ENCODE results near the gene PADI1.

DNA sequence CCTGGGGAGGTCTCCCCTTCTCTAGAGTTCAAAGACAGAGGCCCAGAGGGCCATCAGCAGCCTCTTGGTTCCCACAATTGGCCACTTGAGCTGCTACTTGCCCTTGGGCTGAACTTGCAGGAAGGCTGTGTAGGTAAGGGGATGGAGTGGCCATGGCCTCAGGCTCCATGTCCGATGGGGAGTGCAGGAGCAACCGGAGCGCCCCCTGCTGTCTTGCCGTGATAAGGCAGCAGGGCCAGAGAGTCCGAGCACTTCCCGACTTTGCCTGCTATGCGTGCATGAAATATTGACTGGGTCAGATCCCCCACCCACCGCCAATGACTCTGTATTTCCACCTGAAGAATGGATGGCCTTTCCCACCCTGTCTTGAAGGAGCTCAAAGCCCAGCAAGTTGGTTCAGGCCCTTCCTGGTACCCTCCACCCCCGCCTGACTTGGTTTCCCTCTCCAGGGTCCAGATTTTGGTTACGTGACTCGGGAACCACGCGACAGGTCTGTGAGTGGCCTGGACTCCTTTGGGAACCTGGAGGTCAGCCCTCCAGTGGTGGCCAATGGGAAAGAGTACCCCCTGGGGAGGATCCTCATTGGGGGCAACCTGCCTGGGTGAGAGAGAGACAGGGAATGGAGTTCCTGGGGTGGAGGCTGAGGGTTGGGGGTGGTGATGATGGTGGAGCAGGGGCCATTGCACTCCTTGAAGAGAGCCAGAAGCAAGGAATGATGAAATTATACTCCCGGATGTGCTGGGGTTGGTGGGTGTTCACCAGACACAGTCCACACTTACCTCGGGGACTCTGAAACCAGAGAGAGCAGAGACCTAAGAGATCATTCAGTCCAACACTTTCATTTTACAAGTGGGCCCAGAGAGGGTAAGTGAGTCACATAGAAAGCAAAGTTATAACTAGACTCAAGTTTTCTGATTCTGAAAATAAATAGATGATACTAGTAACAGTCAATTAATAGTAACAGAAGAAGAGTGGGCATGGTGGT, 69.5 kb downstream of the PADI1 start:
- TF ChIP-seq, protein P1, sequence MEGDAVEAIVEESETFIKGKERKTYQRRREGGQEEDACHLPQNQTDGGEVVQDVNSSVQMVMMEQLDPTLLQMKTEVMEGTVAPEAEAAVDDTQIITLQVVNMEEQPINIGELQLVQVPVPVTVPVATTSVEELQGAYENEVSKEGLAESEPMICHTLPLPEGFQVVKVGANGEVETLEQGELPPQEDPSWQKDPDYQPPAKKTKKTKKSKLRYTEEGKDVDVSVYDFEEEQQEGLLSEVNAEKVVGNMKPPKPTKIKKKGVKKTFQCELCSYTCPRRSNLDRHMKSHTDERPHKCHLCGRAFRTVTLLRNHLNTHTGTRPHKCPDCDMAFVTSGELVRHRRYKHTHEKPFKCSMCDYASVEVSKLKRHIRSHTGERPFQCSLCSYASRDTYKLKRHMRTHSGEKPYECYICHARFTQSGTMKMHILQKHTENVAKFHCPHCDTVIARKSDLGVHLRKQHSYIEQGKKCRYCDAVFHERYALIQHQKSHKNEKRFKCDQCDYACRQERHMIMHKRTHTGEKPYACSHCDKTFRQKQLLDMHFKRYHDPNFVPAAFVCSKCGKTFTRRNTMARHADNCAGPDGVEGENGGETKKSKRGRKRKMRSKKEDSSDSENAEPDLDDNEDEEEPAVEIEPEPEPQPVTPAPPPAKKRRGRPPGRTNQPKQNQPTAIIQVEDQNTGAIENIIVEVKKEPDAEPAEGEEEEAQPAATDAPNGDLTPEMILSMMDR (tag by site-specific recombination; IDR thresholded peaks at IDR 0.05) = peak; percentile 75
- TF ChIP-seq ZNF274 (IDR thresholded peaks at IDR 0.05; ENCODE audit: low read length) (no peak), ZNF274 (tag by site-specific recombination; IDR thresholded peaks at IDR 0.05; ENCODE audit: borderline replicate concordance) (no peak), ZNF138 (tag by site-specific recombination; IDR thresholded peaks at IDR 0.05; ENCODE audit: borderline replicate concordance) (no peak)
- TF ChIP-seq, protein P2, sequence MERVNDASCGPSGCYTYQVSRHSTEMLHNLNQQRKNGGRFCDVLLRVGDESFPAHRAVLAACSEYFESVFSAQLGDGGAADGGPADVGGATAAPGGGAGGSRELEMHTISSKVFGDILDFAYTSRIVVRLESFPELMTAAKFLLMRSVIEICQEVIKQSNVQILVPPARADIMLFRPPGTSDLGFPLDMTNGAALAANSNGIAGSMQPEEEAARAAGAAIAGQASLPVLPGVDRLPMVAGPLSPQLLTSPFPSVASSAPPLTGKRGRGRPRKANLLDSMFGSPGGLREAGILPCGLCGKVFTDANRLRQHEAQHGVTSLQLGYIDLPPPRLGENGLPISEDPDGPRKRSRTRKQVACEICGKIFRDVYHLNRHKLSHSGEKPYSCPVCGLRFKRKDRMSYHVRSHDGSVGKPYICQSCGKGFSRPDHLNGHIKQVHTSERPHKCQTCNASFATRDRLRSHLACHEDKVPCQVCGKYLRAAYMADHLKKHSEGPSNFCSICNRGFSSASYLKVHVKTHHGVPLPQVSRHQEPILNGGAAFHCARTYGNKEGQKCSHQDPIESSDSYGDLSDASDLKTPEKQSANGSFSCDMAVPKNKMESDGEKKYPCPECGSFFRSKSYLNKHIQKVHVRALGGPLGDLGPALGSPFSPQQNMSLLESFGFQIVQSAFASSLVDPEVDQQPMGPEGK (tag by site-specific recombination; IDR thresholded peaks at IDR 0.05) = no peak
- TF ChIP-seq, protein P3, sequence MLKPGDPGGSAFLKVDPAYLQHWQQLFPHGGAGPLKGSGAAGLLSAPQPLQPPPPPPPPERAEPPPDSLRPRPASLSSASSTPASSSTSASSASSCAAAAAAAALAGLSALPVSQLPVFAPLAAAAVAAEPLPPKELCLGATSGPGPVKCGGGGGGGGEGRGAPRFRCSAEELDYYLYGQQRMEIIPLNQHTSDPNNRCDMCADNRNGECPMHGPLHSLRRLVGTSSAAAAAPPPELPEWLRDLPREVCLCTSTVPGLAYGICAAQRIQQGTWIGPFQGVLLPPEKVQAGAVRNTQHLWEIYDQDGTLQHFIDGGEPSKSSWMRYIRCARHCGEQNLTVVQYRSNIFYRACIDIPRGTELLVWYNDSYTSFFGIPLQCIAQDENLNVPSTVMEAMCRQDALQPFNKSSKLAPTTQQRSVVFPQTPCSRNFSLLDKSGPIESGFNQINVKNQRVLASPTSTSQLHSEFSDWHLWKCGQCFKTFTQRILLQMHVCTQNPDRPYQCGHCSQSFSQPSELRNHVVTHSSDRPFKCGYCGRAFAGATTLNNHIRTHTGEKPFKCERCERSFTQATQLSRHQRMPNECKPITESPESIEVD (tag by site-specific recombination; IDR thresholded peaks at IDR 0.05) = no peak

All from HEK293 (cell line).